Fibroblast of the aortic adventitia (primary cell): ENCODE results near the gene ZMPSTE24. TPM values are rescaled to one million over a fixed set of nuclear protein-coding genes. Genes with fewer than 3 reads are reported as not detected.
"Not testable (repeated sequence)": the region's sequence is repeated elsewhere in the genome, so short reads cannot be mapped to it uniquely, and the experiment has no call there.

Experiments
- DNase-seq: peaks from one replicate; pipeline ENCODE4 v3.0.0-alpha.2; 2010; ENCODE audit warnings: low read depth
- H3K4me3 ChIP-seq: 2 replicates; pipeline ENCODE4 v1.5.1; 2011; ENCODE audit warnings: low read depth, mild to moderate bottlenecking, control low read depth, low read length, moderate library complexity
- CTCF ChIP-seq: IDR thresholded peaks from 2 replicates; pipeline ENCODE4 v1.5.1; 2011; ENCODE audit warnings: mild to moderate bottlenecking, low read length, control low read depth, inconsistent platforms; ENCODE audit not compliant: insufficient read depth
- total RNA-seq: library from RNA; depleted of rRNA; stranded (reverse); fragments of >200 nt; gene quantifications from 2 replicates; pipeline ENCODE4 v1.2.3, GENCODE V29; 2012; ENCODE audit warnings: low replicate concordance

Gene ZMPSTE24
- total RNA-seq: 41.0 and 103 TPM in 2 replicates

- peak within 1 kb of the TSS; percentile 82 for H3K4me3 ChIP-seq
- no peak for TF ChIP-seq CTCF
- peak; percentile 98 for DNase-seq
Observed at GRCh38 chr1:40257688-40258444, at the start of gene ZMPSTE24. Gene ZMPSTE24, plus strand, starts transcription at chr1:40258236. Its CDS starts 36 bp downstream, at chr1:40258272.

- no peak for DNase-seq
- no peak overlapping the region for H3K4me3 ChIP-seq
- no peak for TF ChIP-seq CTCF
Observed at GRCh38 chr1:40210511-40211204, 47.4 kb upstream of the ZMPSTE24 start.

GRCh38 chr1:40218333-40218732 lies 39.7 kb upstream of the ZMPSTE24 start:
- no peak for DNase-seq
- H3K4me3 ChIP-seq: no peak overlapping the region

GRCh38 chr1:40221471-40221905 lies 36.5 kb upstream of the ZMPSTE24 start:
- not testable (repeated sequence) for DNase-seq, H3K4me3 ChIP-seq

More at GRCh38 chr1:40218333-40218732, 39.7 kb upstream of the ZMPSTE24 start:
- TF ChIP-seq CTCF: no peak

- no peak for DNase-seq
- no peak for TF ChIP-seq CTCF
- no peak overlapping the region for H3K4me3 ChIP-seq
Observed at GRCh38 chr1:40221977-40222772, 35.9 kb upstream of the ZMPSTE24 start.

- no peak for DNase-seq
- H3K4me3 ChIP-seq: no peak overlapping the region
- TF ChIP-seq CTCF: no peak
Observed at GRCh38 chr1:40224040-40224439, 34.0 kb upstream of the ZMPSTE24 start.

- no peak for DNase-seq
Observed at GRCh38 chr1:40226192-40226591, 31.8 kb upstream of the ZMPSTE24 start.

More at GRCh38 chr1:40226192-40226591, 31.8 kb upstream of the ZMPSTE24 start:
- no peak overlapping the region for H3K4me3 ChIP-seq
- no peak for TF ChIP-seq CTCF
